GM23338 (cell line): ENCODE results near the gene OR6A2. TPM values are rescaled to one million over a fixed set of nuclear protein-coding genes. Genes with fewer than 3 reads are reported as not detected.

Source experiments
- ATAC-seq: fragments of 200-7000 bp; cut with Tn5 transposase; 3 replicates; pipeline ENCODE4 v1.9.1; 2020
- DNase-seq: peaks from one replicate; pipeline ENCODE4 v3.0.0-alpha.2; 2015; ENCODE audit warnings: low spot score
- H2AFZ ChIP-seq: fragments of 200-600 bp; sonication (generic); 2 replicates; pipeline ENCODE4 v1.8.0; 2016; ENCODE audit warnings: antibody characterized with exemption, mild to moderate bottlenecking, moderate library complexity
- H3F3A ChIP-seq: fragments of 200-600 bp; sonication (generic); replicated peaks from 2 replicates; pipeline ENCODE4 v1.8.0; 2017; ENCODE audit warnings: antibody characterized with exemption, mixed run types, low read depth
- H3K27ac ChIP-seq: fragments of 200-600 bp; sonication (generic); 2 replicates; pipeline ENCODE4 v1.6.1; 2016; ENCODE audit warnings: low read depth
- H3K27me3 ChIP-seq: fragments of 200-600 bp; sonication (generic); 2 replicates; pipeline ENCODE4 v1.8.0; 2016; ENCODE audit warnings: mild to moderate bottlenecking, mixed run types, moderate library complexity; ENCODE audit not compliant: insufficient read depth
- H3K36me3 ChIP-seq: fragments of 200-600 bp; sonication (generic); 2 replicates; pipeline ENCODE4 v1.8.0; 2016; ENCODE audit warnings: mild to moderate bottlenecking; ENCODE audit not compliant: insufficient read depth
- H3K4me1 ChIP-seq: fragments of 200-600 bp; sonication (generic); 2 replicates; pipeline ENCODE4 v1.8.0; 2016; ENCODE audit warnings: mild to moderate bottlenecking, moderate library complexity; ENCODE audit not compliant: insufficient read depth
- H3K4me2 ChIP-seq: fragments of 200-600 bp; sonication (generic); 2 replicates; pipeline ENCODE4 v1.7.1; 2017; ENCODE audit warnings: mixed run types
- H3K4me3 ChIP-seq: fragments of 200-600 bp; sonication (generic); 2 replicates; pipeline ENCODE4 v1.6.1; 2016; ENCODE audit warnings: mixed run types
- H3K79me2 ChIP-seq: fragments of 200-600 bp; sonication (generic); replicated peaks from 2 replicates; pipeline ENCODE4 v1.8.0; 2017; ENCODE audit warnings: mild to moderate bottlenecking; ENCODE audit not compliant: insufficient read depth
- H3K9me2 ChIP-seq: fragments of 200-600 bp; sonication (generic); 2 replicates; pipeline ENCODE4 v1.8.0; 2017; ENCODE audit not compliant: insufficient read depth
- H4K20me1 ChIP-seq: fragments of 200-600 bp; sonication (generic); replicated peaks from 2 replicates; pipeline ENCODE4 v1.8.0; 2017; ENCODE audit warnings: mild to moderate bottlenecking; ENCODE audit not compliant: insufficient read depth
- H3K27ac Mint-ChIP-seq: 2 replicates; pipeline ENCODE4 v1.8.0; 2020; ENCODE audit warnings: inconsistent platforms, mild to moderate bottlenecking, moderate library complexity, mixed read lengths
- H3K27me3 Mint-ChIP-seq: 3 replicates; pipeline ENCODE4 v1.8.0; 2022; ENCODE audit warnings: low read depth, mild to moderate bottlenecking, moderate library complexity, mixed read lengths, inconsistent platforms; ENCODE audit not compliant: insufficient read depth, poor library complexity
- H3K36me3 Mint-ChIP-seq: 3 replicates; pipeline ENCODE4 v1.8.0; 2021; ENCODE audit warnings: low read depth, mild to moderate bottlenecking, inconsistent platforms, moderate library complexity, mixed read lengths
- H3K4me1 Mint-ChIP-seq: 3 replicates; pipeline ENCODE4 v1.8.0; 2020; ENCODE audit warnings: mild to moderate bottlenecking, inconsistent platforms, mixed read lengths
- H3K4me3 Mint-ChIP-seq: 3 replicates; pipeline ENCODE4 v1.8.0; 2021; ENCODE audit warnings: moderate library complexity, mild to moderate bottlenecking, inconsistent platforms, mixed read lengths
- H3K9me3 Mint-ChIP-seq: 3 replicates; pipeline ENCODE4 v1.8.0; 2020; ENCODE audit warnings: moderate library complexity, mild to moderate bottlenecking, inconsistent platforms, mixed read lengths
- CREB1 ChIP-seq: fragments of 250-450 bp; sonication (Bioruptor Pico); IDR thresholded peaks from 2 replicates; pipeline ENCODE4 v1.5.0; 2020; ENCODE audit warnings: low read depth, mild to moderate bottlenecking, moderate library complexity
- CTCF ChIP-seq, 2 experiments: fragments of 200-600 bp in 1 of 2; sonication (generic) in 1 of 2; conservative IDR thresholded peaks; 2 replicates each; pipeline versions ENCODE4 v1.5.1 to v1.6.1; 2016 to 2017; ENCODE audit warnings: antibody characterized with exemption in 2 of 2, low read depth in 2 of 2, mild to moderate bottlenecking in 2 of 2, moderate library complexity in 1 of 2
- EZH2 ChIP-seq: fragments of 200-600 bp; sonication (generic); IDR thresholded peaks from one replicate; pipeline ENCODE4 v1.8.0; 2017; ENCODE audit warnings: antibody characterized with exemption, mild to moderate bottlenecking, low read depth; ENCODE audit not compliant: unreplicated experiment
- EZH2phosphoT487 ChIP-seq: fragments of 200-600 bp; sonication (generic); IDR thresholded peaks from one replicate; pipeline ENCODE4 v1.8.1; 2018; ENCODE audit warnings: antibody characterized with exemption; ENCODE audit not compliant: unreplicated experiment
- JUNB ChIP-seq: IDR thresholded peaks from one replicate; pipeline ENCODE4 v1.6.1; 2016; ENCODE audit warnings: antibody characterized with exemption; ENCODE audit not compliant: unreplicated experiment
- NANOG ChIP-seq: IDR thresholded peaks from 2 replicates; pipeline ENCODE4 v1.6.1; 2016; ENCODE audit warnings: antibody characterized with exemption, borderline replicate concordance
- POLR2AphosphoS5 ChIP-seq: IDR thresholded peaks from 2 replicates; pipeline ENCODE4 v1.6.1; 2016; ENCODE audit warnings: antibody characterized with exemption, low read depth
- STAT1 ChIP-seq: IDR thresholded peaks from one replicate; pipeline ENCODE4 v1.6.1; 2016; ENCODE audit warnings: antibody characterized with exemption; ENCODE audit not compliant: unreplicated experiment
- ZNF114 ChIP-seq: fragments of 250-450 bp; sonication (Bioruptor Pico); IDR thresholded peaks from 2 replicates; pipeline ENCODE4 v1.5.0; 2020; ENCODE audit warnings: mild to moderate bottlenecking, moderate library complexity
- ZNF331 ChIP-seq: fragments of 250-450 bp; sonication (Bioruptor Pico); IDR thresholded peaks from 2 replicates; pipeline ENCODE4 v1.5.0; 2020; ENCODE audit warnings: low read depth, mild to moderate bottlenecking, moderate library complexity
- polyA plus RNA-seq: library from polyadenylated mRNA; unstranded; fragments of >200 nt; fragmentation: Nextera tagmentation; extraction: Ambion mirVana; gene quantifications from 2 replicates; pipeline ENCODE4 v1.2.1, GENCODE V29; 2016
- total RNA-seq: library from RNA; depleted of rRNA; stranded (reverse); fragments of >200 nt; shearing (Covaris generic); gene quantifications from 2 replicates; pipeline ENCODE4 v1.2.3, GENCODE V29; 2014
- TF ChIP-seq, protein P1 (sequence below): IDR thresholded peaks from 2 replicates; pipeline ENCODE4 v1.6.1; 2016; ENCODE audit warnings: antibody characterized with exemption
- TF ChIP-seq, protein P2 (sequence below): IDR thresholded peaks from one replicate; pipeline ENCODE4 v1.6.1; 2018; ENCODE audit warnings: antibody characterized with exemption; ENCODE audit not compliant: unreplicated experiment

Gene OR6A2
- total and polyA plus RNA-seq, 2 experiments from 2014 or later, result 0.06 to 0.97 TPM

DNA sequence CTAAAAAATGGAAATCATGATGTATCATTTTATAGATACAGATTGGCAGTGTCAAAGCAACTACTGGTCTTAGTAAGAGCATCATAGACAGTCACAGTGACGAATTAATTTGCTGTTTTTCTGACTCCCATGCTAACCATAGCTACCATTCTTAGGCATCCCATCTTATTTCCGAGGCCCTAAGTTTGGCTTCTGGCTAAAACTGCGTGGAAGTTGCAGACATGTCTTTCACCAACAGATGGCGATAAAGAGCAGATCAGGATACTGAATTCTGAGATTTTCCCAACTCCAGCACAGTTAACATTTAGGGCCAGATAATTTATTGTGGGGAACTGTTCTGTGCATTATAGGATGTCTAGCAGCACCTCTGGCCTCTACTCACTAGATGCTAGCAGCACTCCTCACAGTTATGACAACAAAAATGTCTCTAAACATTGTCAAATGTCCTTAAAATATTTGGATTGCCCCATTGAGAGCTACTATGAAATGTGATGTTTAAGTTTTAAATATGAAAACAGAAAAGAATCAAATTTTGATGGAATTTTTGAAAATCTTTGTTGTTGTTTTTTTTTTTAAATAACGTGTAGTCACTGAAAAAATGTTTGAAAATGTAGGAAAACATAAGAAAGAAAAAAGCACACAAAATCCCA lies 44.1 kb downstream of the OR6A2 start:
- H3K27ac ChIP-seq, result no peak overlapping the region
- peak; percentile 72 for DNase-seq
- TF ChIP-seq ZNF114 (no peak), CREB1 (CRISPR knock-in tag) (no peak), JUNB (no peak), ZNF331 (CRISPR knock-in tag) (no peak), EZH2phosphoT487 (no peak), CTCF (conservative IDR thresholded peaks at IDR 0.05; ENCODE audit: low read depth in 2 of 2) (peak; percentile 80 to 86)
- no peak overlapping the region for H3K4me2 ChIP-seq
- H3K4me3 ChIP-seq, result no peak overlapping the region
- Mint-ChIP-seq H3K27me3 (peaks cover 1% of the 10 kb centered on the region), H3K4me3 (no peak overlapping the region), H3K9me3 (no peaks in the 10 kb centered on the region), H3K36me3 (no peaks in the 10 kb centered on the region), H3K4me1 (no peaks in the 10 kb centered on the region), H3K27ac (no peak overlapping the region)
- no peaks in the 10 kb centered on the region for H3F3A ChIP-seq
- no peak overlapping the region for H2AFZ ChIP-seq
- H3K36me3 ChIP-seq, result no peaks in the 10 kb centered on the region
- H3K27me3 ChIP-seq, result no peaks in the 10 kb centered on the region
- H3K9me2 ChIP-seq, result 0 out of 2 replicates have a peak, but pooled peaks cover 5% of the 10 kb centered on the region
- no peaks in the 10 kb centered on the region for H3K79me2 ChIP-seq
- no peaks in the 10 kb centered on the region for H3K4me1 ChIP-seq
- no peaks in the 10 kb centered on the region for H4K20me1 ChIP-seq
- peak; percentile 76 for ATAC-seq

DNA sequence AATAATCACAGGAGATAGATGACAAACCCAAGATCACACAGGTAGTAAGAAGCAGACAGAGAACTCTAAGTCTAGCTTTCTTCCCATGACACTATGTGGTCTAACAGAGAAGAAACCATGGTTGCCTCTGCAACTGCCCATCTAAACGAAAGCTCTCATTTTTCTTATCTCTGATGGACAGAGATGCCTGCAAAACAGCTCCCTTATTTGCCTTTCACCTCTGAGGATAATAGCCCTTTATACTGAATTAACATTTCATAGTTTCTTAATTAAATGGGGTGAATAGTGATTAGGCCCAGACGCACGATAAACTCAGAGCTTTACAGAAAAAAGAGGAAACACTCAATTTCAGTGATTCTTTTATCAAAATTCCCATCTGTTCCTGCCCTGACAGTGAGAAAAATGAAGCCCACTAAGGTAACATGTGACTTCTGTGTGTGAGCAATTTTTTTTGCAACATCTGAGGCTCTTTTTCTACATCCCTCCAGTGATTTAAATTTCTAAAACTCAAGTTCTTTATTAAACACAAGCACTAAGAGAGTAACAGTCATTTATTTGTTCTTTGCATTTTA lies 52.3 kb downstream of the OR6A2 start:
- H4K20me1 ChIP-seq, result no peaks in the 10 kb centered on the region
- H3K4me3 ChIP-seq, result no peak overlapping the region
- H3K27me3 ChIP-seq, result no peaks in the 10 kb centered on the region
- H3K4me1 ChIP-seq, result no peaks in the 10 kb centered on the region
- H2AFZ ChIP-seq, result no peak overlapping the region
- DNase-seq, result no peak
- ATAC-seq, result no peak
- H3K9me3 Mint-ChIP-seq, result no peaks in the 10 kb centered on the region
- no peaks in the 10 kb centered on the region for H3K27me3 Mint-ChIP-seq
- H3K36me3 ChIP-seq, result no peaks in the 10 kb centered on the region
- H3K4me3 Mint-ChIP-seq, result no peak overlapping the region
- H3K4me2 ChIP-seq, result no peak overlapping the region
- peaks cover 11% of the 10 kb centered on the region; the same call in 1 of the 2 replicates for H3K9me2 ChIP-seq
- H3K27ac ChIP-seq, result no peak overlapping the region
- H3K4me1 Mint-ChIP-seq, result no peaks in the 10 kb centered on the region
- no peaks in the 10 kb centered on the region for H3K79me2 ChIP-seq
- H3F3A ChIP-seq, result no peaks in the 10 kb centered on the region
- no peaks in the 10 kb centered on the region for H3K36me3 Mint-ChIP-seq
- H3K27ac Mint-ChIP-seq, result no peak overlapping the region
- TF ChIP-seq, protein P1, sequence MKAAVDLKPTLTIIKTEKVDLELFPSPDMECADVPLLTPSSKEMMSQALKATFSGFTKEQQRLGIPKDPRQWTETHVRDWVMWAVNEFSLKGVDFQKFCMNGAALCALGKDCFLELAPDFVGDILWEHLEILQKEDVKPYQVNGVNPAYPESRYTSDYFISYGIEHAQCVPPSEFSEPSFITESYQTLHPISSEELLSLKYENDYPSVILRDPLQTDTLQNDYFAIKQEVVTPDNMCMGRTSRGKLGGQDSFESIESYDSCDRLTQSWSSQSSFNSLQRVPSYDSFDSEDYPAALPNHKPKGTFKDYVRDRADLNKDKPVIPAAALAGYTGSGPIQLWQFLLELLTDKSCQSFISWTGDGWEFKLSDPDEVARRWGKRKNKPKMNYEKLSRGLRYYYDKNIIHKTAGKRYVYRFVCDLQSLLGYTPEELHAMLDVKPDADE, result no peak
- TF ChIP-seq JUNB (no peak), ZNF114 (no peak), NANOG (no peak), POLR2AphosphoS5 (no peak), STAT1 (no peak), EZH2 (no peak), CREB1 (CRISPR knock-in tag) (no peak), ZNF331 (CRISPR knock-in tag) (no peak), EZH2phosphoT487 (no peak)
- TF ChIP-seq, protein P2, sequence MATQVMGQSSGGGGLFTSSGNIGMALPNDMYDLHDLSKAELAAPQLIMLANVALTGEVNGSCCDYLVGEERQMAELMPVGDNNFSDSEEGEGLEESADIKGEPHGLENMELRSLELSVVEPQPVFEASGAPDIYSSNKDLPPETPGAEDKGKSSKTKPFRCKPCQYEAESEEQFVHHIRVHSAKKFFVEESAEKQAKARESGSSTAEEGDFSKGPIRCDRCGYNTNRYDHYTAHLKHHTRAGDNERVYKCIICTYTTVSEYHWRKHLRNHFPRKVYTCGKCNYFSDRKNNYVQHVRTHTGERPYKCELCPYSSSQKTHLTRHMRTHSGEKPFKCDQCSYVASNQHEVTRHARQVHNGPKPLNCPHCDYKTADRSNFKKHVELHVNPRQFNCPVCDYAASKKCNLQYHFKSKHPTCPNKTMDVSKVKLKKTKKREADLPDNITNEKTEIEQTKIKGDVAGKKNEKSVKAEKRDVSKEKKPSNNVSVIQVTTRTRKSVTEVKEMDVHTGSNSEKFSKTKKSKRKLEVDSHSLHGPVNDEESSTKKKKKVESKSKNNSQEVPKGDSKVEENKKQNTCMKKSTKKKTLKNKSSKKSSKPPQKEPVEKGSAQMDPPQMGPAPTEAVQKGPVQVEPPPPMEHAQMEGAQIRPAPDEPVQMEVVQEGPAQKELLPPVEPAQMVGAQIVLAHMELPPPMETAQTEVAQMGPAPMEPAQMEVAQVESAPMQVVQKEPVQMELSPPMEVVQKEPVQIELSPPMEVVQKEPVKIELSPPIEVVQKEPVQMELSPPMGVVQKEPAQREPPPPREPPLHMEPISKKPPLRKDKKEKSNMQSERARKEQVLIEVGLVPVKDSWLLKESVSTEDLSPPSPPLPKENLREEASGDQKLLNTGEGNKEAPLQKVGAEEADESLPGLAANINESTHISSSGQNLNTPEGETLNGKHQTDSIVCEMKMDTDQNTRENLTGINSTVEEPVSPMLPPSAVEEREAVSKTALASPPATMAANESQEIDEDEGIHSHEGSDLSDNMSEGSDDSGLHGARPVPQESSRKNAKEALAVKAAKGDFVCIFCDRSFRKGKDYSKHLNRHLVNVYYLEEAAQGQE, result no peak
